Adrenal gland (tissue), 12 donors: ENCODE results near the gene PRPF6. TPM values are rescaled to one million over a fixed set of nuclear protein-coding genes. Genes with fewer than 3 reads are reported as not detected.
A peak's percentile ranks its signal among the peaks of the same experiment; 100 is the strongest.

Source experiments
- DNase-seq, 7 donors: peaks; one replicate each; pipeline ENCODE4 v3.0.0-alpha.2; 2019 to 2020
- H3K27ac ChIP-seq, 5 donors: fragments of 200-600 bp; sonication (generic) in 4 of 5; 1 replicate in 3 of 5; 2 replicates in 2 of 5; pipeline versions ENCODE4 v1.5.1 to v1.8.0; 2016 to 2020; ENCODE audit warnings: mild to moderate bottlenecking in 1 of 5
- H3K27me3 ChIP-seq: fragments of 200-600 bp; 2 replicates; pipeline ENCODE4 v1.8.0; 2021
- H3K36me3 ChIP-seq, 2 donors: fragments of 200-600 bp; replicated peaks in 1 of 2; 1 replicate in 1 of 2; 2 replicates in 1 of 2; pipeline versions ENCODE4 v1.5.1 to v1.8.0; 2018 to 2022
- H3K4me1 ChIP-seq, 2 donors: fragments of 200-600 bp; replicated peaks in 1 of 2; 1 replicate in 1 of 2; 2 replicates in 1 of 2; pipeline versions ENCODE4 v1.5.1 to v1.8.0; 2018 to 2021
- H3K4me3 ChIP-seq, 4 donors: fragments of 200-600 bp; sonication (generic) in 3 of 4; one replicate each; pipeline ENCODE4 v1.5.1; 2016 to 2018
- H3K9me3 ChIP-seq, 3 donors: fragments of 200-600 bp; sonication (generic) in 1 of 3; replicated peaks in 1 of 3; 1 replicate in 2 of 3; 2 replicates in 1 of 3; pipeline versions ENCODE4 v1.5.1 to v1.8.0; 2016 to 2021
- POLR2A ChIP-seq, 2 donors: fragments of 450-650 bp; IDR thresholded peaks; one replicate each; pipeline ENCODE4 v1.6.1; 2017; ENCODE audit warnings: antibody characterized with exemption in 2 of 2, mild to moderate bottlenecking in 2 of 2, moderate library complexity in 1 of 2
- WGBS, 4 donors: extraction: QIAGEN DNeasy Blood & Tissue Kit in 2 of 4; methylation state at CpG; one replicate each; pipeline versions ENCODE4 v1.1.5 to v1.1.7; 2013 to 2017; 5-methylcytosine and 5-hydroxymethylcytosine counted together
- intact Hi-C, 2 donors: fragments of 100-400 bp; cut with DNase I; formaldehyde crosslinking; loops; one replicate each; pipeline versions ENCODE4 v1.14.1 to v1.15.0; 2022 to 2023
- polyA plus RNA-seq, 3 donors: library from polyadenylated mRNA; stranded (reverse); fragments of 200-250 nt in 2 of 3; fragments of 350-450 nt in 1 of 3; fragmentation: Illumina TruSeq in 1 of 3; extraction: RNeasy Lipid Tissue Mini Kit (QIAGEN cat#74804) in 1 of 3; gene quantifications; one replicate each; pipeline ENCODE4 v1.2.3, GENCODE V29; 2013 to 2014
- total RNA-seq, 9 donors: library from RNA; depleted of rRNA in 4 of 9; stranded (reverse); fragments of >200 nt in 4 of 9; fragments of 120-200 nt in 1 of 9; fragmentation: NEBNext Ultra II Directional in 1 of 9; extraction: Animal tissue kit (Norgen Biotek cat#: 25700) in 1 of 9; gene quantifications; one replicate each; pipeline versions ENCODE4 v1.1.0 to v1.2.4, GENCODE V29; 2013 to 2023
- TF ChIP-seq, protein P1 (sequence below), 6 experiments: fragments of 450-650 bp in 4 of 6; fragments of 200-600 bp in 2 of 6; sonication (generic) in 1 of 6; IDR thresholded peaks; 1 replicate in 5 of 6; 2 replicates in 1 of 6; pipeline versions ENCODE4 v1.5.1 to v1.8.0; 2016 to 2021; ENCODE audit warnings: antibody characterized with exemption in 6 of 6, mild to moderate bottlenecking in 2 of 6, moderate library complexity in 1 of 6
- donor health status: healthy with polysubstance abuse.
- donor health status: Bipolar disorder and iron deficiency.
- donor health status: DM: yes; HTN: yes; CAD: no.
- donor health status: DM: no; HTN: no; CAD: no.
- donor health status: DM: no; HTN: no; CAD: no.
- donor health status: DM: yes; HTN: yes; CAD: no.

Gene PRPF6
- total and polyA plus RNA-seq, 12 donors, result 48.3 to 73.9 (median 55.3) TPM

- no peak for DNase-seq
- no peak overlapping the region for H3K4me3 ChIP-seq
- H3K36me3 ChIP-seq, result peaks cover 0 to 66% of the 10 kb centered on the region in 2 donors
- intact Hi-C loops, result no loop called here
- H3K4me1 ChIP-seq, result no peaks in the 10 kb centered on the region
- no peak for TF ChIP-seq POLR2A (IDR thresholded peaks at IDR 0.05)
- TF ChIP-seq, protein P1, sequence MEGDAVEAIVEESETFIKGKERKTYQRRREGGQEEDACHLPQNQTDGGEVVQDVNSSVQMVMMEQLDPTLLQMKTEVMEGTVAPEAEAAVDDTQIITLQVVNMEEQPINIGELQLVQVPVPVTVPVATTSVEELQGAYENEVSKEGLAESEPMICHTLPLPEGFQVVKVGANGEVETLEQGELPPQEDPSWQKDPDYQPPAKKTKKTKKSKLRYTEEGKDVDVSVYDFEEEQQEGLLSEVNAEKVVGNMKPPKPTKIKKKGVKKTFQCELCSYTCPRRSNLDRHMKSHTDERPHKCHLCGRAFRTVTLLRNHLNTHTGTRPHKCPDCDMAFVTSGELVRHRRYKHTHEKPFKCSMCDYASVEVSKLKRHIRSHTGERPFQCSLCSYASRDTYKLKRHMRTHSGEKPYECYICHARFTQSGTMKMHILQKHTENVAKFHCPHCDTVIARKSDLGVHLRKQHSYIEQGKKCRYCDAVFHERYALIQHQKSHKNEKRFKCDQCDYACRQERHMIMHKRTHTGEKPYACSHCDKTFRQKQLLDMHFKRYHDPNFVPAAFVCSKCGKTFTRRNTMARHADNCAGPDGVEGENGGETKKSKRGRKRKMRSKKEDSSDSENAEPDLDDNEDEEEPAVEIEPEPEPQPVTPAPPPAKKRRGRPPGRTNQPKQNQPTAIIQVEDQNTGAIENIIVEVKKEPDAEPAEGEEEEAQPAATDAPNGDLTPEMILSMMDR (IDR thresholded peaks at IDR 0.05), result no peak
- no peaks in the 10 kb centered on the region for H3K27me3 ChIP-seq
- H3K27ac ChIP-seq, result no peak overlapping the region
- H3K9me3 ChIP-seq, result no peaks in the 10 kb centered on the region
- 58 to 74% (median 68%) methylated on average over 3 to 5 of the region's 5 CpGs for WGBS, 4 donors
Observed at GRCh38 chr20:63933646-63934045, 47.3 kb upstream of the PRPF6 start.

- intact Hi-C loops, result no loop called here
- no peak overlapping the region for H3K4me3 ChIP-seq
- TF ChIP-seq POLR2A (IDR thresholded peaks at IDR 0.05), result no peak
- TF ChIP-seq, protein P1 (IDR thresholded peaks at IDR 0.05), result no peak
- no peaks in the 10 kb centered on the region for H3K9me3 ChIP-seq
- 82 to 84% (median 84%) methylated on average over 16 to 37 of the region's 37 CpGs for WGBS, 4 donors
- no peaks in the 10 kb centered on the region for H3K4me1 ChIP-seq
- no peaks in the 10 kb centered on the region for H3K27me3 ChIP-seq
- DNase-seq, result peak in 1 of 7 donors; percentile 15
- peaks cover 0 to 58% of the 10 kb centered on the region in 2 donors for H3K36me3 ChIP-seq
- no peak overlapping the region for H3K27ac ChIP-seq
Observed at GRCh38 chr20:63934271-63935068, 46.5 kb upstream of the PRPF6 start.

GRCh38 chr20:63935447-63935846 lies 45.5 kb upstream of the PRPF6 start:
- H3K27ac ChIP-seq, result no peak overlapping the region
- H3K4me1 ChIP-seq, result no peaks in the 10 kb centered on the region
- no peak for TF ChIP-seq POLR2A (IDR thresholded peaks at IDR 0.05)
- TF ChIP-seq, protein P1 (IDR thresholded peaks at IDR 0.05), result no peak
- no peak overlapping the region for H3K4me3 ChIP-seq
- H3K27me3 ChIP-seq, result no peaks in the 10 kb centered on the region
- peaks cover 0 to 58% of the 10 kb centered on the region in 2 donors for H3K36me3 ChIP-seq
- intact Hi-C loops, result no loop called here
- no peaks in the 10 kb centered on the region for H3K9me3 ChIP-seq
- no peak for DNase-seq
- WGBS, 4 donors, result 92 to 95% (median 93%) methylated on average over 4 to 9 of the region's 9 CpGs

GRCh38 chr20:63937596-63937995 lies 43.3 kb upstream of the PRPF6 start:
- Histone ChIP-seq H3K4me3 (no peak overlapping the region), H3K9me3 (no peaks in the 10 kb centered on the region), H3K36me3 (peaks cover 0 to 44% of the 10 kb centered on the region in 2 donors), H3K27me3 (no peaks in the 10 kb centered on the region), H3K4me1 (no peaks in the 10 kb centered on the region), H3K27ac (no peak overlapping the region)
- WGBS, 4 donors, result 84 to 89% (median 86%) methylated on average over 14 of the region's 14 CpGs
- TF ChIP-seq POLR2A (IDR thresholded peaks at IDR 0.05), result no peak
- TF ChIP-seq, protein P1 (IDR thresholded peaks at IDR 0.05), result no peak
- intact Hi-C loops, result no loop called here
- peak in 1 of 7 donors; percentile 15 for DNase-seq
